Measurements from ENCODE around the gene DNMT3A.

GRCh38 chr2:25307949-25308557 is 33.7 kb downstream of the DNMT3A start:
- TF ChIP-seq CTCF (IDR thresholded peaks at IDR 0.05 in 4 of 5, conservative IDR thresholded peaks at IDR 0.05 in 1 of 5) (no peak), POLR2A (IDR thresholded peaks at IDR 0.05) (no peak)
